IMR-90 (cell line): ENCODE results near the gene MAK. TPM values are rescaled to one million over a fixed set of nuclear protein-coding genes. Genes with fewer than 3 reads are reported as not detected.

Experiments used
- ATAC-seq: fragments of 200-7000 bp; cut with Tn5 transposase; 2 replicates; pipeline ENCODE4 v1.9.1; 2020; ENCODE audit warnings: low read depth, mild to moderate bottlenecking, moderate library complexity
- BruUV-seq: library from RNA; stranded (reverse); fragments of 400-500 nt; replicated peaks from 2 replicates; lab custom pipeline; 2021; lab: Mats Ljungman, UMichigan
- CTCF ChIA-PET: fragments of 300-600 bp; formaldehyde crosslinking; extraction: SDS; loops from one replicate; lab custom pipeline; 2021; ENCODE audit warnings: antibody characterized with exemption; lab: Yijun Ruan, JAX
- POLR2A ChIA-PET: fragments of 300-600 bp; sonication (Branson Sonifier 250); formaldehyde crosslinking; loops from one replicate; lab custom pipeline; 2022; ENCODE audit warnings: antibody characterized with exemption; ENCODE audit not compliant: unreplicated experiment; lab: Charles Lee
- DNase-seq: peaks from one replicate; pipeline ENCODE4 v3.0.0; 2013
- H2AFZ ChIP-seq: replicated peaks from 2 replicates; pipeline ENCODE3; 2013; ENCODE audit warnings: low read length, mild to moderate bottlenecking; ENCODE audit not compliant: poor library complexity
- H2AK5ac ChIP-seq: 2 replicates; pipeline ENCODE4 v1.6.1; 2013; ENCODE audit warnings: low read depth, low read length, inconsistent platforms
- H2AK9ac ChIP-seq: replicated peaks from 2 replicates; pipeline ENCODE3; 2013; ENCODE audit warnings: mild to moderate bottlenecking, low read depth, low read length, moderate library complexity; ENCODE audit not compliant: poor library complexity
- H2BK120ac ChIP-seq: 2 replicates; pipeline ENCODE4 v1.6.1; 2013; ENCODE audit warnings: low read depth, low read length, inconsistent platforms
- H2BK15ac ChIP-seq: 3 replicates; pipeline ENCODE4 v1.6.1; 2013; ENCODE audit warnings: low read depth, low read length, inconsistent platforms
- H2BK20ac ChIP-seq: 2 replicates; pipeline ENCODE4 v1.6.1; 2013; ENCODE audit warnings: low read depth, mild to moderate bottlenecking, inconsistent platforms, low read length, moderate library complexity
- H2BK5ac ChIP-seq: 2 replicates; pipeline ENCODE4 v1.6.1; 2013; ENCODE audit warnings: mild to moderate bottlenecking, low read depth, low read length, inconsistent platforms; ENCODE audit not compliant: poor library complexity, severe bottlenecking
- H3K14ac ChIP-seq: replicated peaks from 2 replicates; pipeline ENCODE4 v1.6.1; 2013; ENCODE audit warnings: low read depth, low read length, inconsistent platforms
- H3K18ac ChIP-seq: 2 replicates; pipeline ENCODE4 v1.6.1; 2013; ENCODE audit warnings: low read depth, low read length, control low read depth
- H3K23ac ChIP-seq: 2 replicates; pipeline ENCODE4 v1.6.1; 2013; ENCODE audit warnings: low read depth, low read length, inconsistent platforms
- H3K27ac ChIP-seq: 2 replicates; pipeline ENCODE4 v1.5.1; 2013; ENCODE audit warnings: mild to moderate bottlenecking, control low read depth, low read length; ENCODE audit not compliant: insufficient read depth
- H3K27me3 ChIP-seq: 2 replicates; pipeline ENCODE4 v1.6.1; 2013; ENCODE audit warnings: low read length; ENCODE audit not compliant: control insufficient read depth, insufficient read depth
- H3K36me3 ChIP-seq: 2 replicates; pipeline ENCODE4 v1.6.1; 2013; ENCODE audit warnings: low read length, mixed read lengths; ENCODE audit not compliant: control insufficient read depth, insufficient read depth
- H3K4ac ChIP-seq: 2 replicates; pipeline ENCODE4 v1.6.1; 2013; ENCODE audit warnings: low read depth, low read length, inconsistent platforms
- H3K4me1 ChIP-seq: 2 replicates; pipeline ENCODE4 v1.6.1; 2013; ENCODE audit warnings: low read length, mixed read lengths; ENCODE audit not compliant: control insufficient read depth, insufficient read depth
- H3K4me2 ChIP-seq: 2 replicates; pipeline ENCODE4 v1.6.1; 2013; ENCODE audit warnings: low read depth, mild to moderate bottlenecking, control low read depth, low read length, moderate library complexity
- H3K4me3 ChIP-seq: 2 replicates; pipeline ENCODE4 v1.5.1; 2013; ENCODE audit warnings: low read depth, mild to moderate bottlenecking, control low read depth, low read length, moderate library complexity; ENCODE audit not compliant: insufficient read depth
- H3K56ac ChIP-seq: 2 replicates; pipeline ENCODE4 v1.6.1; 2013; ENCODE audit warnings: low read length, inconsistent platforms; ENCODE audit not compliant: insufficient read depth; ENCODE audit errors: extremely low read depth
- H3K79me1 ChIP-seq, 2 experiments: 2 replicates each; pipeline ENCODE4 v1.6.1; 2013; ENCODE audit warnings: low read length in 2 of 2, inconsistent platforms in 1 of 2, low read depth in 1 of 2
- H3K9ac ChIP-seq: 2 replicates; pipeline ENCODE4 v1.6.1; 2013; ENCODE audit warnings: low read depth, low read length, control low read depth
- H3K9me1 ChIP-seq: 2 replicates; pipeline ENCODE4 v1.6.1; 2013; ENCODE audit warnings: low read length, inconsistent platforms; ENCODE audit not compliant: insufficient read depth
- H3K9me3 ChIP-seq: 2 replicates; pipeline ENCODE4 v1.6.1; 2013; ENCODE audit warnings: low read length; ENCODE audit not compliant: control insufficient read depth, insufficient read depth
- H4K20me1 ChIP-seq: 2 replicates; pipeline ENCODE4 v1.6.1; 2013; ENCODE audit warnings: low read length, inconsistent platforms; ENCODE audit not compliant: insufficient read depth
- H4K5ac ChIP-seq: 2 replicates; pipeline ENCODE4 v1.6.1; 2013; ENCODE audit warnings: mild to moderate bottlenecking, low read depth, low read length, control low read depth
- H4K8ac ChIP-seq, 2 experiments: 2 replicates each; pipeline ENCODE4 v1.6.1; 2013; ENCODE audit warnings: low read depth in 2 of 2, low read length in 2 of 2, control low read depth in 1 of 2, inconsistent platforms in 1 of 2
- H4K91ac ChIP-seq: 2 replicates; pipeline ENCODE4 v1.6.1; 2013; ENCODE audit warnings: low read depth, low read length, inconsistent platforms; ENCODE audit not compliant: insufficient read depth
- CEBPB ChIP-seq: IDR thresholded peaks from 2 replicates; pipeline ENCODE4 v1.6.1; 2012; ENCODE audit warnings: low read depth, low read length, improper control_type of control experiment
- CHD1 ChIP-seq: IDR thresholded peaks from 2 replicates; pipeline ENCODE4 v1.6.1; 2012; ENCODE audit warnings: low read depth, low read length, improper control_type of control experiment
- CTCF ChIP-seq: conservative IDR thresholded peaks from 2 replicates; pipeline ENCODE4 v1.5.1; 2012; ENCODE audit warnings: mild to moderate bottlenecking, low read depth, low read length, improper control_type of control experiment
- ELK1 ChIP-seq: fragments of 150-350 bp; IDR thresholded peaks from 2 replicates; pipeline ENCODE4 v1.6.1; 2016; ENCODE audit warnings: low read depth, mild to moderate bottlenecking, low read length, moderate library complexity, borderline replicate concordance
- MAZ ChIP-seq: IDR thresholded peaks from 2 replicates; pipeline ENCODE4 v1.6.1; 2012; ENCODE audit warnings: low read depth, mild to moderate bottlenecking, low read length, improper control_type of control experiment, moderate library complexity, borderline replicate concordance
- MXI1 ChIP-seq: IDR thresholded peaks from 2 replicates; pipeline ENCODE4 v1.6.1; 2012; ENCODE audit warnings: low read depth, mild to moderate bottlenecking, low read length, moderate library complexity, borderline replicate concordance
- NFE2L2 ChIP-seq: fragments of 150-350 bp; IDR thresholded peaks from 2 replicates; pipeline ENCODE4 v1.6.1; 2016; ENCODE audit warnings: low read depth, mild to moderate bottlenecking, low read length
- RAD21 ChIP-seq: IDR thresholded peaks from 2 replicates; pipeline ENCODE4 v1.6.1; 2012; ENCODE audit warnings: low read length, improper control_type of control experiment
- RFX5 ChIP-seq: IDR thresholded peaks from 2 replicates; pipeline ENCODE4 v1.8.0; 2012; ENCODE audit warnings: low read depth, mild to moderate bottlenecking, low read length, moderate library complexity
- WGBS, 2 experiments: methylation state at CpG; one replicate each; pipeline versions ENCODE4 v1.1.5 to v1.1.7; 2013; ENCODE audit warnings: missing lambda C conversion rate in 2 of 2; ENCODE audit not compliant: insufficient read length in 1 of 2; ENCODE audit errors: extremely low coverage in 2 of 2; 5-methylcytosine and 5-hydroxymethylcytosine counted together
- dilution Hi-C: fragments of 300-500 bp; cut with HindIII; formaldehyde crosslinking; loops from one replicate; pipeline ENCODE4 v1.14.3; 2018; ENCODE audit warnings: low sequenced_read_pairs; ENCODE audit not compliant: unreplicated experiment
- in situ Hi-C: fragments of 300-500 bp; cut with MboI; formaldehyde crosslinking; loops from 3 replicates; pipeline ENCODE4 v1.14.3; 2019; ENCODE audit warnings: low sequenced_read_pairs, inconsistent platforms, mixed read lengths
- intact Hi-C: fragments of 100-400 bp; cut with micrococcal nuclease; formaldehyde crosslinking; loops from 2 replicates; pipeline ENCODE4 v1.10.0; 2022
- polyA plus RNA-seq, 3 experiments: library from polyadenylated mRNA; depleted of rRNA; stranded (reverse); fragments of >200 nt; gene quantifications; 2 replicates each; pipeline ENCODE4 v1.2.3, GENCODE V29; 2012; ENCODE audit warnings: low replicate concordance in 1 of 3
- total RNA-seq: library from RNA; depleted of rRNA; stranded (reverse); fragments of >200 nt; gene quantifications from 2 replicates; pipeline ENCODE4 v1.2.3, GENCODE V29; 2012

MAK gene
- total and polyA plus RNA-seq, 2 of the 4 experiments (the other 2 are of a cell fraction) = not detected

- CTCF ChIA-PET = interaction anchor here (0.6 kb wide), 1 partner anchor 1909 kb away, joined by 5 read pairs; no protein-coding TSS in a partner anchor
Measured at GRCh38 chr6:10721850-10722569, 116.3 kb downstream of the MAK start.

More at GRCh38 chr6:10721850-10722569, 116.3 kb downstream of the MAK start:
- TF ChIP-seq RFX5 (no peak), CEBPB (no peak), MAZ (no peak), ELK1 (no peak), RAD21 (no peak), CHD1 (no peak), CTCF (no peak), NFE2L2 (no peak), MXI1 (no peak)
- H3K4me1 ChIP-seq = peaks cover 8% of the 10 kb centered on the region
- 33% methylated on average over 1 of the region's 11 CpGs; no CpG with 5 or more reads in 1 of the 2 experiments for WGBS, 2 experiments
- ATAC-seq (no peak), DNase-seq (no peak)
- no peaks in the 10 kb centered on the region for H3K27me3 ChIP-seq
- dilution Hi-C loops = no loop called here
- H3K9me3 ChIP-seq = peaks cover 9% of the 10 kb centered on the region
- H4K91ac ChIP-seq = peak overlapping the region; percentile 69
- H4K5ac ChIP-seq = peak overlapping the region; percentile 85
- intact Hi-C loops = loop anchor here (5.0 kb wide), 1 partner anchor 80 kb away; no protein-coding TSS in a partner anchor
- H3K36me3 ChIP-seq = peaks cover 13% of the 10 kb centered on the region
- peak overlapping the region; percentile 75 for H3K9ac ChIP-seq
- H3K18ac ChIP-seq = peak overlapping the region; percentile 64; the same call in 1 of the 2 replicates
- peak overlapping the region; percentile 66; the same call in 1 of the 2 replicates for H2BK120ac ChIP-seq
- in situ Hi-C loops = no loop called here
- peak overlapping the region; percentile 13 for H2AK5ac ChIP-seq
- peak overlapping the region; percentile 65 for H3K14ac ChIP-seq
- H3K23ac ChIP-seq = peak overlapping the region; percentile 48; the same call in 1 of the 2 replicates
- peak overlapping the region; percentile 91 to 96 for H4K8ac ChIP-seq
- H3K79me1 ChIP-seq = peaks cover 23 to 48% of the 10 kb centered on the region in 2 experiments
- H2AFZ ChIP-seq = peak overlapping the region; percentile 90
- peak overlapping the region; percentile 85 for H3K4me2 ChIP-seq
- BruUV-seq = no TSS peak
- H3K9me1 ChIP-seq = peaks cover 9% of the 10 kb centered on the region
- H3K56ac ChIP-seq = peak overlapping the region; percentile 51; the same call in 1 of the 2 replicates
- peak overlapping the region; percentile 85 for H3K4ac ChIP-seq
- peak overlapping the region; percentile 29; the same call in 1 of the 2 replicates for H2BK20ac ChIP-seq
- peak overlapping the region; percentile 75 for H2BK5ac ChIP-seq
- POLR2A ChIA-PET = interaction anchor here (0.5 kb wide), 1 partner anchor 42 kb away, joined by 3 read pairs; no protein-coding TSS in a partner anchor
- H3K4me3 ChIP-seq = peak overlapping the region; percentile 91
- H2BK15ac ChIP-seq = no peak overlapping the region; the same call in 2 of the 3 replicates
- peak overlapping the region; percentile 51 for H2AK9ac ChIP-seq
- peaks cover 4% of the 10 kb centered on the region; the same call in 1 of the 2 replicates for H4K20me1 ChIP-seq
- H3K27ac ChIP-seq = peak overlapping the region; percentile 82; the same call in 1 of the 2 replicates
